ENCODE results near the gene TBX20.
"Not testable (repeated sequence)": the region's sequence is repeated elsewhere in the genome, so short reads cannot be mapped to it uniquely, and the experiment has no call there.

The TBX20 gene

GRCh38 chr7:35206924-35207323 is 47.0 kb downstream of the TBX20 start:
- DNase-seq, result not testable (repeated sequence)

GRCh38 chr7:35204850-35205249 is 49.0 kb downstream of the TBX20 start:
- DNase-seq, result not testable (repeated sequence)

GRCh38 chr7:35204031-35204430 is 49.9 kb downstream of the TBX20 start:
- not testable (repeated sequence) for DNase-seq

GRCh38 chr7:35202353-35202752 is 51.5 kb downstream of the TBX20 start:
- DNase-seq, result not testable (repeated sequence)

GRCh38 chr7:35200170-35200569 is 53.7 kb downstream of the TBX20 start:
- DNase-seq, result not testable (repeated sequence)

GRCh38 chr7:35198370-35199140 is 55.3 kb downstream of the TBX20 start:
- not testable (repeated sequence) for DNase-seq

DNA sequence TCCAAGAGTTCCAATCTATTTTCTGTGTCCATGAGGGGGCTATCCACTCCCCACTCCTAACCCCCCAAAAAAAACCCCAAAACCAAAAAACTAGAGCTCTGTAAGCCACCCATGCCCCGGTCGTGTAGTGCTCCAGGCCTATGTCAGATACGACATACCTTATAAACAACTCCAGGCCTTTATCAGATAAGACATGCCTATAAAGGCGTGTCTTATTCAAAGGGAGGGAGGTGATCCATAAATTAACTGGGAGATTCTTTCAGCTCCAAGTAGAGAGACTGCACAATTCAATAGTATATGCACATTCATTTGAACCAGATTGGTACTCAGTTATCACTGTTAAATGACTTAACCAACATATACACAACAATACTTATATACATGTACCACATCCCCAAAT is 62.3 kb downstream of the TBX20 start:
- not testable (repeated sequence) for DNase-seq

- not testable (repeated sequence) for DNase-seq
These were observed 63.6 kb downstream of the TBX20 start for GRCh38 chr7:35190146-35190773.

DNA sequence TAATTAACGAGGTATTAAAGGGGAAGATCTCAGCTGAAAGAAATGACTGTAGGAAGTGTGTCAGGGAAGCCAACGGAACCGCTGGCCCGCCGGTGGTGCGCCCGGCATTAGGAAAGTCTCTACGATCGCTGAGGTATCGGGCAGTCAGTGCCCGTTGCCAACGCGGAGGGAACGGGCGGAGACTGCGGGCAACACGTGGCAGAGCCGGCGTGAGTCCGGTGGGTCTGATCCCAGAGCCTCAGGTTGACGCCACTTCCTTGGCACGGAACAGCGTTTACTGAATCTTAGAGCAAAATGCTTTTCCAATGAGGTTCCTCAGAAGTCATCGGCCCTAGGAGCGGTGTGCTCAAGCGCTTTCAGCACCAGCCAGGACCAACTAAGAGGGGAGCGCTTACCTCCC is 67.1 kb downstream of the TBX20 start:
- DNase-seq, result not testable (repeated sequence)

DNA sequence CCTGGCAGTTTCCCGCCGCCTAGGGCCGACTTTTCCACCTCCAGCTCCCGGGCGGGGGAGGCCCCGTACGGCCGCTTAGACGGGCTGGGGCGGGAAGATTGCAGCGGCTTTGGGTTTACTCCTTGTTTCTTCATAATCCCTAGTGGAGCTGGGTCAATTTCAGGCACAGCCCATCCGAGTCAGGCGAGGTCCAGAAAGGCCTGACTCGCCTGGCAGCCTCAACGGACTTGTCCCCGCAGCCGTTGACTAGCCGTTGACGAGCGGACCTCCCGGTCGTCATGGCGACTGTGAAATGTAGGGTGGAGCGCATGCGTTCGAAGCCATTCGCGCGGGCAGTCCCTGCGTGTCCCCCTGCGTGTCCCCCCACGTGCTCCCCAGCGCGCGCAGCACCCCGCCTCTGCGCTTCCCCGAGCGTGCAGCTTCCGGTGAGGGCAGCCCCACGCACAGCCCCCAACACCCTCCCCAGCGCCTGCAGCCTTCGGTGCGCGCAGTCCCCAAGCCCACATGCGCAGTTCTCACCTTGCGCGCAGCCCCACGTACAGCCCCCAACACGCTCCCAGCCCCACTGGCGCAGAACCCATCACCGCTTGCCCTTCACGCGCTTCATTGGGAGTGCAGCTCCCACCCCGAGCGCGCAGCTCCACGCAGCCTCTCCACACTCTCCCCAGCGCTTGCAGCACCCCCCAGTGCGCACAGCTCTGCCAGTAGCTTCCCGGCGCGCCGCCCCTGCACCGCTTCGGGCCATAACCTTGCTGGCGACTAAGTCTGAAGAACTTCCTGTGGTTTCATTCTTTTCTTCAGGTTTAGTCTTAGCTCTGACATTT is 67.8 kb downstream of the TBX20 start:
- no peak for DNase-seq

- not testable (repeated sequence) for DNase-seq
These were observed 68.4 kb downstream of the TBX20 start for GRCh38 chr7:35185578-35185907.

DNA sequence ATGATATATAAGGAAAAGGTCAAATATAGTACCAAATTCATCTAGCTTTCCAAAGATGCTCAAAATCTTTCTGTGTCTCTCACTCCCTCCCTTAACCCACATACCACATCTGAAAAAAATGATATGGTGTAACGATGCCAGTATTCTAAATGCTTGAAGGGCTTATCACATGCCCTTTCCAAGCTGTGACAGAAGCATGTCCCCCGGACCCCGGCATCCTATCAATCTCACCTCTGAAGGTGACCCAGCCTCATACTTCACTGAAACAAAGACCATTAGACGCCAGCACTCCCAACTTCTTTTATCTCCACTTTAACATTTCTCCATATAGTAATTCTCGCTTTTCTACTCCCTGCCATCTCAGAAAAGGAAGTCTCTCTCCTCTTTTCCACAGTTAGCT is 68.9 kb downstream of the TBX20 start:
- DNase-seq, result not testable (repeated sequence)

- DNase-seq, result not testable (repeated sequence)
These were observed 69.9 kb downstream of the TBX20 start for GRCh38 chr7:35183873-35184503.

DNA sequence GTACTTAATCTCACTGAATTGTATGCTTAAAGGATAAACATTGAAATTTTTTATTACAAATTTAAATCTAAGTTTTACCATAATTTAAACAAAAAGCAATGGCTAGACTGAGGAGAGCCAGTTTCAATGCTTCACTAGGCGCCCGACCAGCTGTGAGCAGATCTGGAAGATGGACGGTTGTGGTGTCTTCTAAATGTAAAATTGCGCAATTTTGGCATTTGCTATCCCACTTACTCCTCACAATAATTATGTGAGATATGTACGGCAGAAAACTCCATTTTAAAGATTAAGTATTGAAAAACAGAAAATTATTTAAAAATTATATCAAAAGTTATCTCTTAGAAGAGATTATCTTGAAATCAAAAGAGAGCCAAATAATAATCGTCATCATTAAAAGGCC is 73.2 kb downstream of the TBX20 start:
- DNase-seq, result not testable (repeated sequence)

DNA sequence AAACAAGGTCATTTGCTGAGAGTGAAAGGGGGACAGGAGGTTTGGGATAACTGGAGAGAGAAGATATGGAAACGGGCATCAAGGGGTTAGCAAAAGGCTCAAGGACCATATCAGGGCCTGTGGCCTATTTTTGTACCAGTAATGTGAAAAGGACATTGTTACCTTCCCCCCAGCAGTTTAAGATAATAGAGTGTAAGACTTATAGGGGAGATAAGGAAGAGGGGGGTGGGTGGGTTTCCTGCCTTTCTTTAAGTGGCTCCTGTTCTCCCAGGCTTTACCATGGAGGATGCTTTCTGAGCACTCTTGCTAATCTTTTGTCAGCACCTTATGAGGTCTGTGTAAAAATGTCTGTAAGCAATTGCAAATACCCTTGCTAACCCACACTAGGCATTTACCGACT is 80.7 kb downstream of the TBX20 start:
- not testable (repeated sequence) for DNase-seq

GRCh38 chr7:35172131-35172530 is 81.8 kb downstream of the TBX20 start:
- DNase-seq, result not testable (repeated sequence)

- not testable (repeated sequence) for DNase-seq
These were observed 86.2 kb downstream of the TBX20 start for GRCh38 chr7:35167658-35168057.

DNA sequence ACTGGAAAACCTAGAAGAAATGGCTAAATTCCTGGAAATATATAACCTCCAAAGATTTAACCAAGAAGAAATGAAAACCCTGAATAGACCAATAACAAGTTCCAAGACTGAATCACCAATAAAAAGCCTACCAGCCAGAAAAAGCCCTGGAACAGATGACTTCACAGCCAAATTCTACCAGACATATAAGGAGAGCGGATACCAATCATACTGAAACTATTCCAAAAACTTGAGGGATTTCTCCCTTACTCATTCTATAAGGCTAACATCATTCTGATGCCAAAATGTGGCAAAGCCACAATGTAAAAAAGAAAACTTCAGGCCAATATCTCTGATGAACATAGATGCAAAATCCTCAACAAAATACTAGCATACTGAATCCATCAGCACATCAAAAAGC is 86.7 kb downstream of the TBX20 start:
- DNase-seq, result not testable (repeated sequence)

DNA sequence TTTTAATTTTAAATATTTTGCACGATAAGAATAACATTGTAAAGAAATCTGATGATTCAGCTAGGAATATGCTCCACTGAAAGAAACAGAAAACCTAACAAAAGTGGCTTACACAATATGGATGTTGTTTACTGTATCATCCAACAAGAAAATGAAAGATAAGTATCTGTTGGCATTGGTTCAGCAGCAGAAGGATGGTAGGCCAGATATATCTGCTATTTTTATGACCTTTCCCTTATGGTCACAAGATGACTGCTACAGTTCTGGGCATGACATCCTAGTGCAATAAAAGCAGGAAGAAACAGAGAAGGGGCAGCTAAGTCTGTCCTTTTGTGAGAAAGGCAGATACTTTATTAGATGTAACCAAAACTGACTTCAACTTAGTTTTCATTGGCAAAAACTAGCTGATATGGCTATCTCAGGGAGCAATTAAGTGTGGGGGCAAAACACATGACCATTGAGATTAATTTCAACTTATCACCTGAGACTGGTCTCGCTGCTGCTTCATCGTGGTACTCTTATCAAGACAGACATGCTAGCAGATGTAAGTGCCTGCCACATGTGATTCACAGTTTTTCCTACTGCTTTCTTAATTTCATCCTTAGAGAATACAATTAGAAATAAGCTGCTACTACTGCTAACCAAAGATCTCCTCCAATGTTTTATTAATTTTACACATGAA is 92.7 kb downstream of the TBX20 start:
- not testable (repeated sequence) for DNase-seq
